GM12872 (cell line): ENCODE data around the gene DSC2.

Experiments used
- TF ChIP-seq, protein P1 (sequence below): IDR thresholded peaks from 3 replicates; pipeline ENCODE4 v1.5.1; 2011; ENCODE audit warnings: low read depth, mild to moderate bottlenecking, low read length, moderate library complexity; ENCODE audit not compliant: insufficient read depth

Gene DSC2

DNA sequence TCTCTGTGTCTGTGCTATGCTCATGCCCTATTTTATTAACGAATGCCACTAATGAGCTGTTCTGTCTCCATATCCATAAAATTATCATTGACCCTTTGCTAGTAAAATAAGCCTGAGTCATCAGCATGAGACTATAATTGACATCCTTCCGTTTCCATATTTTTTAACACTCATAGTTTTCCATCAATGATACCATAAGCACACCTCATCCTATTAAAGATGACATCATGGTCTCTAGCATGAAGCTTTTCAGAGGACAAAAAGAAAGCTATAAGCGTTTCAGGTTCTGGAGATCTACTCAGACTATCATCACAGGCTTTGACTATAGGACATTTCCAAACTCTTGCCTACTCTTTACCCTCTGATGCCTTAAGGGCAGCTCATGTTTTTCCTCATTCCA is 1.2 kb upstream of the DSC2 start:
- TF ChIP-seq, protein P1, sequence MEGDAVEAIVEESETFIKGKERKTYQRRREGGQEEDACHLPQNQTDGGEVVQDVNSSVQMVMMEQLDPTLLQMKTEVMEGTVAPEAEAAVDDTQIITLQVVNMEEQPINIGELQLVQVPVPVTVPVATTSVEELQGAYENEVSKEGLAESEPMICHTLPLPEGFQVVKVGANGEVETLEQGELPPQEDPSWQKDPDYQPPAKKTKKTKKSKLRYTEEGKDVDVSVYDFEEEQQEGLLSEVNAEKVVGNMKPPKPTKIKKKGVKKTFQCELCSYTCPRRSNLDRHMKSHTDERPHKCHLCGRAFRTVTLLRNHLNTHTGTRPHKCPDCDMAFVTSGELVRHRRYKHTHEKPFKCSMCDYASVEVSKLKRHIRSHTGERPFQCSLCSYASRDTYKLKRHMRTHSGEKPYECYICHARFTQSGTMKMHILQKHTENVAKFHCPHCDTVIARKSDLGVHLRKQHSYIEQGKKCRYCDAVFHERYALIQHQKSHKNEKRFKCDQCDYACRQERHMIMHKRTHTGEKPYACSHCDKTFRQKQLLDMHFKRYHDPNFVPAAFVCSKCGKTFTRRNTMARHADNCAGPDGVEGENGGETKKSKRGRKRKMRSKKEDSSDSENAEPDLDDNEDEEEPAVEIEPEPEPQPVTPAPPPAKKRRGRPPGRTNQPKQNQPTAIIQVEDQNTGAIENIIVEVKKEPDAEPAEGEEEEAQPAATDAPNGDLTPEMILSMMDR, result no peak

DNA sequence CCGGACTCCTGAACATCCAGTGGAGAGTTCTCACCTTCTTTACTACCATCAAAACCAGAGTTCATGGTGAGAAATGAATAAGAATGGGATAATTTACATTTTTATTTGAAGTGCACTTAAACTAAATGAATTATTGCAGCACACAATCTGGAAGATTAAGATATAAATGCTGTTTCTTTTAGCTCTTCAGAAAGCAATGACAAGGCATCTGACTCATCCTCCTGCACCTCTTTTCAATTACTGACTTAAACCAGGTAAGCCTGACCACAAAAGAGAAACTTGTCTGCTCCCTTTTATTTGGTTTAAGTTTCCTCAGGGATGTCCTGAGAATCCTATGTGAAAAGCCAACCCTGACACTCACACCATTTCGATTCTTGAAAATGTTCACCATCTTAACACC is 720 bp upstream of the DSC2 start:
- TF ChIP-seq, protein P1, result no peak

DNA sequence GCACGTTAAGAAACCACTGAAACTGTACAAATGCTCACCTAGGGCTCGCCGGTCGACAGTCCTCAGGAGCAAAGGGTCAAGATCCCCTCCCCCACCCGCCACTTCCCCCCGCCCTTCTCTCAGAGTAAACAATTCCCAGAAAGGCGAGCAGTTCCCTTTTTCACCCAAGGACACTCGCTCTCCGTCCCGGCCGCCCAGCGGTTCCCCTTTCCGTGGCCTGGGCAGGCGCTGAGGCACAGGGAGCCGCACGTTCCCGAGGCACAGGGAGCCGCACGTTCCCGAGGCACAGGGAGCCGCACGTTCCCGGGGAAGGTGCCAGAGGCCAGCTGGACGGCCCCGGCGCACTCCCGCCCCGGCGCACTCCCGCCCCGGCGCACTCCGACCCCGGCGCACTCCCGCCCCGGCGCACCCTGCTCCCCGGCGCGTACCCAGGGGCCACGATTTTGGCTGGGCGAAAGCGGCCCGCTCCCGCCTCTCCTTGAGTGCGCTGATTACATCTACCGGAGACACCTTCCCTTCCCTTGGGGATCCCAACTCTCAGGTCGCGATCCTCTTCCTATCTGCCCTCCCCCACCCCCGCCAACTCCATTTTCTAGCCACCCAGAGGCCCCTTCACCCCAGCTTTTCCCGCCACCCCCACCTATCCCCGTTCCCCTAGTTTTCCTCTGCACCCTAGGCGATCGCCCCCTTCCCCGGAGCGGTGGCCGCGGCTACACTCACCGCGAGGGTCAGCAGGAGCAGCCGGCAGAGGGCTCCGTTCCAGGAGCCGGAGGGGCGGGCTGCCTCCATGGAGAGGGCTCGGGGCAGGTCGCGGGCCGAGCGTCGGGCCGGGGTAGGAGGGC is 817 bp downstream of the DSC2 start:
- TF ChIP-seq, protein P1, result no peak

DNA sequence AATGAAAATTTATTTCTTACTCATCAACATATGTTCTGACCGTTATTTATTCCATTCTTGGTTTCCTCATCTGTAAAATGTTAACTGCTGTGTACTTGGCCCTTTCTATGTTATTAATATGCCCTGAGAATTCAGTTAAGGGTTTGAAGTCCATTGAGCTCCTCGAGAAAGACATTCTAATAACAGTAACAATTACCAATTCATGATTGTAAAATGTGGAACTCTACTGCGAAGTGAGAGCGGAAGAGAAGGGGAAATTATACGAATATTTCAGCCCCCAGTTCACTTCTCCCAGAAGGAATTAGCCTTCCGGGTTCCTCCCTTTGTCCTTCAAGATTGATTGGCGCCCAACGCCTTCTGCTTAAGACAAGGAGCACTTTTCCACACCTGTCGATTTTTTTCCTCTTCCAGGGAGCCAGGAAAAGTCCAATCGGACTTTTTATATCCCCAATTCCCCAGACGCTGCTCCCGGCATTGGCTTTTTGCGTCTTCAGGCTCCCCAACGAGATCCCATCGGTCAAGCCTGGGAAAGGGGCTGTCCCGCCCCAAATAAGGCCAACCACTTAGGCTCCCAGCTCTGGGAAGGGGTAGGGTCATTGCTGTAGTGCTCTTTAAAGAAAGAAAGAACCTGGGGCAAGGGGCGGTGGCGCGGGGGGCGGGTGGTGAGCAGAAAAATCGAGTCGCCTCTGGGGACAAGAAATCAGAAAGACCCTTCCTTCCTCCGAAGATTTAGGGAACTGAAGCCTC is 1.6 kb downstream of the DSC2 start:
- TF ChIP-seq, protein P1, result no peak

DNA sequence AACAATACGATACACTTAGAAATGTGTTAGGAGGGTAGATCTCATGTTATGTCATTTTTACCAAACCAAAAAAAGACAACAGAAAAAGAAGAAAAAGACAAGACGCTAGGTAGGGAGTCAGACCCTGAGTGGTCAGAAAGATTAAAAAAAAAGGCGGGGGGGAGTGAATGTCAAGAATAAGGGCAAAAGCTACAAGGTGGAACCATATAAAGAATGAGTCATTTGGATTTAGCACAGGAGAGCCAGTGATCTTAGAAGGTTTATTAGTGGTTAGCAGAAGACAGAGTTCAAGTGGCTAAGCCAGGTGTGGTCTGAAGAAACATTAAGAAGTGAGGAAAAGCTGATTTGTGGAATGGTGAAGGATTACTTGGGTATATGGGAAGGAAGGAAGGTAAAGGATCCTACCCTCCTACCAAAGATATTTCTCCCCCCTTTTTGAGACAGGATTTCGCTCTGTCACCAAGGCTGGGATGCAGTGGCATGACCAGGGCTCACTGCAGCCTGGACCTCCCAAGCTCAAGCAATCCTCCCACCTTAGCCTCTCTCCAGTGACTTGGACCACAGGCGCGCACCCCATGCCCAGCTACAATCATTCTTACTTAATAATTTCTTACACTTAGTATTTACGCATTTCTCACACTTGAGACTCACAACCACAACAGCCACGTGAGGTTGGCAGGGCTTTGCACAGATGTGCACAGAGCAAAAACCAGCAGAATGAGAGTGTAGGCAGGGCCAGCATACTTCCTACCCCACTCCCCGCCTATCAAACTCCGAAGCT is 2.6 kb downstream of the DSC2 start:
- TF ChIP-seq, protein P1, result no peak

DNA sequence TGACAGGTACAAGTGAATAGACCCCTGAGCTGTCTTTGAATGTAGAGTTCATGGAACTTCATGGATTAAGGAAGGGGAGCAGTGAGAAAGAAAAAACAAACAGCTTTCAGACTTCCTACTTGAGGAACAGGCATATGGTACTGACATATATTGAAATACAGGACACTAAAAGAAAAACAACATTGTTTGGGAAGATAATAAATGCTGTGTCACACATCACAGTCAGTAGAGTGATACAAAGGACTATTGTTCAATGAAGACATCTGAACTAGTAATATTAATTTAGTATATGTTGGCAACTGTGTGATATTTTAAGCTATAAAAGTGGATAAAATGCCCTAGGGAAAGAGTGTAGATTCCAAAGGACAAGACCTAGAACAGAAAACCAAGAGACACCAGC is 3.3 kb downstream of the DSC2 start:
- TF ChIP-seq, protein P1, result no peak

DNA sequence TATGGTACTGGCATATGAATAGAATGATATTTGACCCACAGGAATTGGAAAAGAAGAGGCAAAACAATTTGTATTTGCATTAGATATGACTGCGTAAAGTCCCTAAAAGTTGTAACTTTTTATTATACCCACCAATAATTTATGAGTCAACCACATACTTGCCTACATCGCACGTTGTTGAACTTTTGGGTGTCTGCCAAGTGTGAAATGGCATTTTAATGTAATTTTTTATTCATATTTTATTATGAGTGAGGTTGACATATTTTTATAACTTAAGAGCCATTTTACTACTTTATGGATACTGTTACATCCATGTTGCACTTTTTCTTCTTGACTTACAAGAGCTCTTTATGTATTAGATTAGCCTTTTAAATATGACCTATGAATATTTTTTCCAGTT is 4.6 kb downstream of the DSC2 start:
- TF ChIP-seq, protein P1, result no peak
